ENCODE data around the gene MPRIP.

GRCh38 chr17:17097763-17098345 is 55.6 kb downstream of the MPRIP start:
- no peak for TF ChIP-seq CTCF (IDR thresholded peaks at IDR 0.05)
- TF ChIP-seq POLR2A (IDR thresholded peaks at IDR 0.05): no peak
